Spleen (tissue), 7 donors: ENCODE results near the gene AASDHPPT.

Experiments used
- POLR2A ChIP-seq, 3 donors: fragments of 450-650 bp; IDR thresholded peaks; one replicate each; pipeline ENCODE4 v1.5.1; 2017; ENCODE audit warnings: antibody characterized with exemption in 3 of 3, mild to moderate bottlenecking in 1 of 3
- TF ChIP-seq, protein P1 (sequence below), 11 experiments: fragments of 200-600 bp in 7 of 11; fragments of 450-650 bp in 4 of 11; sonication (generic) in 4 of 11; IDR thresholded peaks in 8 of 11; conservative IDR thresholded peaks in 3 of 11; 1 replicate in 7 of 11; 2 replicates in 4 of 11; pipeline versions ENCODE4 v1.4.0 to v1.8.0; 2016 to 2021; ENCODE audit warnings: antibody characterized with exemption in 11 of 11, inconsistent platforms in 4 of 11, mild to moderate bottlenecking in 1 of 11
- donor health status: DM: no; HTN: no; CAD: no; lungs with moderate emphysema.
- donor health status: DM: no; HTN: no; CAD: no.
- donor health status: DM: no; HTN: no; CAD: no.

DNA sequence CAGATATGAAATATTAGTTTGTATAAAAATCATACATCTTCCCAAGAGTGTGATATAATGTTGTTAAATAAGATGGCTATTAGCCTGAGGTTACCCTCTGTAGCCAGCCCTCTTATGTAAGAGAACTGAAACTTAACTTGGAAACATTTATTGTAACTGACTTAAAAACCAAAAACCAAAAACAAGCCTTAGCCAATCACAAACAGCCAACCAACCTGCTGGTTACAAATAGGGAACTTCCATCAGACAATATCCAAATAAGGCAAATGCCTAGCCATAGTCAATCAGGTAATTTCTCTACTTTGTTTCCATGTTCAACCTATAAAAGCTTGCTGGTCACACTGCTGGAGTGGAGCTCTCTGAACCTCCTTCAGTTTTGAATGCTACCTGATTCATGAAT lies 14.5 kb upstream of the AASDHPPT start:
- TF ChIP-seq, protein P1, sequence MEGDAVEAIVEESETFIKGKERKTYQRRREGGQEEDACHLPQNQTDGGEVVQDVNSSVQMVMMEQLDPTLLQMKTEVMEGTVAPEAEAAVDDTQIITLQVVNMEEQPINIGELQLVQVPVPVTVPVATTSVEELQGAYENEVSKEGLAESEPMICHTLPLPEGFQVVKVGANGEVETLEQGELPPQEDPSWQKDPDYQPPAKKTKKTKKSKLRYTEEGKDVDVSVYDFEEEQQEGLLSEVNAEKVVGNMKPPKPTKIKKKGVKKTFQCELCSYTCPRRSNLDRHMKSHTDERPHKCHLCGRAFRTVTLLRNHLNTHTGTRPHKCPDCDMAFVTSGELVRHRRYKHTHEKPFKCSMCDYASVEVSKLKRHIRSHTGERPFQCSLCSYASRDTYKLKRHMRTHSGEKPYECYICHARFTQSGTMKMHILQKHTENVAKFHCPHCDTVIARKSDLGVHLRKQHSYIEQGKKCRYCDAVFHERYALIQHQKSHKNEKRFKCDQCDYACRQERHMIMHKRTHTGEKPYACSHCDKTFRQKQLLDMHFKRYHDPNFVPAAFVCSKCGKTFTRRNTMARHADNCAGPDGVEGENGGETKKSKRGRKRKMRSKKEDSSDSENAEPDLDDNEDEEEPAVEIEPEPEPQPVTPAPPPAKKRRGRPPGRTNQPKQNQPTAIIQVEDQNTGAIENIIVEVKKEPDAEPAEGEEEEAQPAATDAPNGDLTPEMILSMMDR (IDR thresholded peaks at IDR 0.05 in 8 of 11, conservative IDR thresholded peaks at IDR 0.05 in 3 of 11): no peak
- no peak for TF ChIP-seq POLR2A (IDR thresholded peaks at IDR 0.05)
